Skeletal muscle tissue (tissue), 4 donors: Measurements from ENCODE around the gene RPS25. TPM values are rescaled to one million over a fixed set of nuclear protein-coding genes. Genes with fewer than 3 reads are reported as not detected.

Source experiments
- H3K27ac ChIP-seq: one replicate; pipeline ENCODE4 v1.7.0; 2013; ENCODE audit warnings: mild to moderate bottlenecking, low read depth, low read length, inconsistent platforms
- H3K27me3 ChIP-seq, 3 donors: one replicate each; pipeline ENCODE4 v1.7.0; 2013; ENCODE audit warnings: low read length in 3 of 3; ENCODE audit not compliant: control insufficient read depth in 3 of 3, insufficient read depth in 3 of 3
- H3K36me3 ChIP-seq, 3 donors: one replicate each; pipeline ENCODE4 v1.7.0; 2013; ENCODE audit warnings: low read length in 3 of 3; ENCODE audit not compliant: control insufficient read depth in 3 of 3, insufficient read depth in 3 of 3
- H3K4me1 ChIP-seq, 3 donors: one replicate each; pipeline ENCODE4 v1.7.0; 2013; ENCODE audit warnings: low read length in 3 of 3, mild to moderate bottlenecking in 3 of 3; ENCODE audit not compliant: control insufficient read depth in 3 of 3, insufficient read depth in 3 of 3
- H3K4me3 ChIP-seq, 3 donors: one replicate each; pipeline ENCODE4 v1.7.0; 2013; ENCODE audit warnings: low read length in 3 of 3
- H3K9ac ChIP-seq, 3 donors: one replicate each; pipeline ENCODE4 v1.7.0; 2013; ENCODE audit warnings: low read length in 3 of 3, mild to moderate bottlenecking in 3 of 3, moderate library complexity in 2 of 3, low read depth in 1 of 3
- H3K9me3 ChIP-seq, 3 donors: one replicate each; pipeline ENCODE4 v1.7.0; 2013; ENCODE audit warnings: low read length in 3 of 3; ENCODE audit not compliant: control insufficient read depth in 3 of 3
- total RNA-seq: library from RNA; depleted of rRNA; stranded (reverse); fragments of >200 nt; gene quantifications from one replicate; pipeline ENCODE4 v1.2.3, GENCODE V29; 2014
- donor health status: Osteomylitis.

The RPS25 gene
- total RNA-seq, 1 donor from 2014 or later, result 1,590 TPM

DNA sequence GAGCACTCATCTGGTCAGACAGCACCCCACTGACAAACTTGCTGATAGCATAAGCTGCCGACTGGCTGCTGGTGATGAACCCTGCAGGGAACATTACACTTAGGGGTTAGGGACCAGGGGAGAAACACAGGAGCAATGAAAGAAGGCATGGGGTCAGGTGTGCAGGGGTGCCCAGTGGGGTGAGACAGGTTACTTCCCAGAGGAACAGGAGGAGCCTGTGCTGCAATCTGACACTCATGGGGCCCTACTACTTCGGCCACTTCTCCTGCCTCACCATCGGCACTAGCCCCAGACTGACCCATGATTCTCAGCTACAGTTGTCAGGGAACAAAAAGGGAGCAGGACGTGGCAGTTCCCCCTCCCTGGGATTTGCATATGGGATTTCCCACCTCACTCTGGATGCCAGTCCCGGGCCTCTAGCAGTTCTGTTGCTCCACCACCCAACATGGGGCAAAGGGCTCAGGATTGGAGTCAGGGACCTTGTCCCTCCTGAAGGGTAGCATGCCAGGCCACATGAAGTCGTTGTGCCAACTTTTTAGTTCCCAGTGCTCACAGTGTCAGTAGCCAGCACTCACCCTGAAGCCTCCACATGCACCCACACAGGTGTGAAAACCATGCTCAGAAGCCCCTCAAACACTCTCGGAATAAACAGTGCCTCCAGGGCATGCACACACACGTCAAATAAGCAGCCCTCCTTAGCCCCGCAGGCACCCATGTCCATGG is 10.4 kb upstream of the RPS25 start:
- peak overlapping the region; percentile 79 to 90 (median 83) for H3K9ac ChIP-seq
- peaks cover 62 to 68% (median 67%) of the 10 kb centered on the region in 3 donors for H3K4me1 ChIP-seq
- H3K4me3 ChIP-seq, result peak overlapping the region; percentile 90 to 94 (median 90)
- no peaks in the 10 kb centered on the region for H3K27me3 ChIP-seq
- H3K27ac ChIP-seq, result peak overlapping the region; percentile 78
- no peaks in the 10 kb centered on the region for H3K9me3 ChIP-seq
- H3K36me3 ChIP-seq, result peaks cover 20 to 31% (median 27%) of the 10 kb centered on the region in 3 donors

- Histone ChIP-seq H3K9ac (peak overlapping the region; percentile 16 to 90 (median 79)), H3K36me3 (peaks cover 24 to 38% (median 33%) of the 10 kb centered on the region in 3 donors), H3K27ac (peak overlapping the region; percentile 78), H3K27me3 (no peaks in the 10 kb centered on the region), H3K4me1 (peaks cover 66 to 73% (median 69%) of the 10 kb centered on the region in 3 donors), H3K4me3 (peak overlapping the region; percentile 60 to 90 (median 90)), H3K9me3 (no peaks in the 10 kb centered on the region)
These were observed 9.6 kb upstream of the RPS25 start for GRCh38 chr11:119027561-119028345.

DNA sequence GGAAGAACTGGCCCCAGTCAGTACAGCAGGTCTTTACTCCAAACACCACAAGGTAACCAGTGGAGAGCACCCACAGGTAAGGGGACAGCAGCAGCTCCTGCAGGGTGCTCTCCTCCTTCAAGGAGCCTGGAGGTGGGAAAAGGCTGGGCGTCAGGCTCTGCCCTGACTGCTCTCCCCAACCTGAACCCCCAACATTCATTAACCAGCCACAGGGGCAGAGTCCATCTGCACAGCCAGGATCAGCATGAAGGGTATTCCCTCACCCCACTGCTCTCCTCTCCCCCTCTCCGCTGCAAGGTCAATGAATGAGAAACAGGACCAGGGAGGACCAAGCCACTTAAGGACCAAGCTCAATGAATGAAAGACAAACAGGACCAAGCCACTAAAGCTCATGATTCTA is 8.8 kb upstream of the RPS25 start:
- Histone ChIP-seq H3K27ac (peak overlapping the region; percentile 78), H3K9me3 (no peaks in the 10 kb centered on the region), H3K9ac (peak overlapping the region in 2 of 3 donors; percentile 43 to 55), H3K36me3 (peaks cover 31 to 43% (median 39%) of the 10 kb centered on the region in 3 donors), H3K4me1 (peaks cover 66 to 73% (median 71%) of the 10 kb centered on the region in 3 donors), H3K4me3 (peak overlapping the region; percentile 59 to 90 (median 60)), H3K27me3 (no peaks in the 10 kb centered on the region)

DNA sequence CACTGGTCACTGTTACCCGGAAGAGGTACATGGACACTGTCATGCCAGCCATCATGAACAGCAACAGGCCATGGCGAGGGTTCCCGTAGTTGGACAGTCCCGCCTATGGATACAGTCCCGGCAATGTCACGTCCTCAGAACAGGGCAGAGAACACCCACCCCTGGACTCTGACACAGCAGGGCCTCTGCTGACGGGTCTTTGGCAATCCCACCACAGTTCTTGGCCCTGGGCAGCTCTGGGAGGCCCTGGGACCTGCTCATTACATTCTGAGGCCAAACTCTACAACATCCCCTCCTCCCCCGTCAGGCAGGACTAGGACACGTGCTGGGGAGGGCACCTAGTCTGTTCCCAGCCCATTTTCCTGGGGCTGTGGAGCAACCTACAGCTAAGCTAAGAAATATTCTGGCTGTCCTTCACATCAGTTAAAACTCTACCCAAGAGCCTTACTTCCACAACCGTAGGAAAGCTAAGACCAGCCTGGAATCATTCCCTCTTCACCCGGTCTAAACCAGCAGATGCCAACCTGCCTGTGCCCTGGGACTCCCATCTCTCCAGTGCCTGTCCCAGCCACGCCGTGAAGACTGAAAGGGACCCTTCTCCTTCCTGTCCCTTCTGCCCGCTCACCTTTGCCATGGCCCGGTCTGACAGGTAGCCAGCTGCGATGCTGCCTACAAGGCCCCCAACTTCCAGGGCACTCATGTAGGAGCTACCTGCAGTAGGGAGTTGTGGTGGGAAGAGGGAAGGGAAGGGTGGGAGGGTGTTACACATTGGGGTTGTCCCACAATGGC is 8.0 kb upstream of the RPS25 start:
- H3K36me3 ChIP-seq, result peaks cover 39 to 50% (median 39%) of the 10 kb centered on the region in 3 donors

GRCh38 chr11:119025541-119025940 is 7.4 kb upstream of the RPS25 start:
- Histone ChIP-seq H3K9me3 (no peaks in the 10 kb centered on the region), H3K27ac (peak overlapping the region; percentile 78), H3K9ac (peak overlapping the region in 2 of 3 donors; percentile 1 to 63), H3K4me3 (peak overlapping the region in 1 of 3 donors; percentile 3), H3K4me1 (peaks cover 72 to 83% (median 74%) of the 10 kb centered on the region in 3 donors), H3K27me3 (no peaks in the 10 kb centered on the region), H3K36me3 (peaks cover 39 to 51% (median 41%) of the 10 kb centered on the region in 3 donors)

More for the DNA sequence above, 8.0 kb upstream of the RPS25 start:
- Histone ChIP-seq H3K9ac (peak overlapping the region; percentile 10 to 63 (median 55)), H3K9me3 (no peaks in the 10 kb centered on the region), H3K27ac (peak overlapping the region; percentile 78), H3K27me3 (no peaks in the 10 kb centered on the region), H3K4me3 (peak overlapping the region in 2 of 3 donors; percentile 5 to 35), H3K4me1 (peaks cover 72 to 79% (median 74%) of the 10 kb centered on the region in 3 donors)

GRCh38 chr11:119025099-119025473 is 6.9 kb upstream of the RPS25 start:
- H3K27ac ChIP-seq, result peak overlapping the region; percentile 78
- no peaks in the 10 kb centered on the region for H3K27me3 ChIP-seq
- H3K9me3 ChIP-seq, result no peaks in the 10 kb centered on the region
- peaks cover 41 to 51% (median 41%) of the 10 kb centered on the region in 3 donors for H3K36me3 ChIP-seq
- peak overlapping the region; percentile 15 to 56 (median 35) for H3K4me3 ChIP-seq
- peak overlapping the region in 2 of 3 donors; percentile 48 to 62 for H3K9ac ChIP-seq
- H3K4me1 ChIP-seq, result peaks cover 74 to 86% (median 76%) of the 10 kb centered on the region in 3 donors

DNA sequence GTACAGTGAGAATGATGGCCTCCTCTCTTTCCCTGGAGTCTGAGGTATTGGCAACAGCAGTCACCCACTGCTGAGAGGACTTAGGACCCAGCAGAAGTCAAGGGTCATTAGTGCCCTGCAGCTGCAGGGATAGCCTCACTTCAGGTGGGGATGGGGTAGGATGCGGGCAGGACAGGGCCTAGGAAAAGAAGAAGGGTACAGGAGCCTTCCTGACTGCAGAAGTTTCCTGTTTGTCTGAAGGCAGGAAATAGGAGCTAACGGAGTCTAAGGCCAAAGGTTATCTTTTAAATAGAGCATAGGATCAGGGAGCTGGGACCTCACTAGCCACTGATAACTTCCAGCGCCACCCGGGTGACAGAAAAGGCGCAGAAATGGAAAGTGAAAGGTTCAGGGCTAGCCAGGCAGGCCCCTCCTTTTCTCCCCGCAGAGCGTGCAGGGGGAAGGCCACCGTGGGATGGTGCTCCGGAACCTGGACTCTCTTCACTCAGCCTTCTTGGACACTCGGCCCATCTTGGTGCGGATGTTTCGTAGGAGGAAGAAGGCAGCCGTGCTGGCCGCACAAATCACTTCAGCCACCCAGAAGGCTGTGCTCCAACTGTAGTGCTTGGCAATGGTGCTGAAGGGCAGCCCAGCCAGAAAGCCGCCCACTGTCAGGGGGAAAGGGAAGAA is 6.4 kb upstream of the RPS25 start:
- peak overlapping the region; percentile 78 for H3K27ac ChIP-seq
- peaks cover 41 to 51% (median 42%) of the 10 kb centered on the region in 3 donors for H3K36me3 ChIP-seq
- H3K4me3 ChIP-seq, result peak overlapping the region; percentile 15 to 56 (median 35)
- H3K4me1 ChIP-seq, result peaks cover 73 to 86% (median 76%) of the 10 kb centered on the region in 3 donors
- H3K27me3 ChIP-seq, result no peaks in the 10 kb centered on the region
- no peaks in the 10 kb centered on the region for H3K9me3 ChIP-seq
- H3K9ac ChIP-seq, result peak overlapping the region in 2 of 3 donors; percentile 48 to 62

- Histone ChIP-seq H3K36me3 (peaks cover 36 to 51% (median 40%) of the 10 kb centered on the region in 3 donors), H3K27ac (no peak overlapping the region), H3K4me3 (no peak overlapping the region), H3K9ac (peak overlapping the region in 2 of 3 donors; percentile 44 to 60), H3K9me3 (no peaks in the 10 kb centered on the region), H3K4me1 (peaks cover 71 to 86% (median 74%) of the 10 kb centered on the region in 3 donors), H3K27me3 (no peaks in the 10 kb centered on the region)
These were observed 5.6 kb upstream of the RPS25 start for GRCh38 chr11:119023741-119024140.

- Histone ChIP-seq H3K4me3 (no peak overlapping the region), H3K27ac (no peak overlapping the region), H3K4me1 (peaks cover 55 to 76% (median 60%) of the 10 kb centered on the region in 3 donors)
These were observed 3.5 kb upstream of the RPS25 start for GRCh38 chr11:119021631-119022030.

More at GRCh38 chr11:119021631-119022030, 3.5 kb upstream of the RPS25 start:
- H3K9ac ChIP-seq, result peak overlapping the region in 1 of 3 donors; percentile 47
- H3K36me3 ChIP-seq, result peaks cover 32 to 46% (median 38%) of the 10 kb centered on the region in 3 donors
- H3K27me3 ChIP-seq, result no peaks in the 10 kb centered on the region
- no peaks in the 10 kb centered on the region for H3K9me3 ChIP-seq
